A204.1 (cell line): ENCODE measurements around the gene CTBP2.

ENCODE experiments used
- FAIRE-seq: peaks from 2 replicates; lab custom pipeline; 2012; peaks lifted over from hg19 to GRCh38; lab: Jason Lieb, UNC

CTBP2 gene

DNA sequence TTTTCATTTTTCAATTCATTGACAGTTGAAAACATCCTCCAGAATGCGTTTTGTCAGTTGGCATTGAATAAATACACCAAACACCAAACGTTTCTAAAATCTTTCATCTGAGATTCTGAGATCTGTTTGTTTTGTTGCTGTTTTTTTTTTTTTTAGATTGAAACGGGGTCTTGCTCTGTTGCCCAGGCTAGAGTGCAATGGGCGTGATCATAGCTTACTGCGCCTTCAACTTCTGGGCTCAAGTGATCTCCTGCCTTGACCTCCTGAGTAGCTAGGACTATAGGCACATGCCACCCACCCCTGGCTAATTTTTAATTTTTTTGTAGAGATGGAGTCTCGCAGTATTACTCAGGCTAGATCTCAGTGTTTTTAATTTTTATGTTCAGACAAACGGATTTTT lies 187.7 kb downstream of the CTBP2 start:
- no peak for FAIRE-seq

DNA sequence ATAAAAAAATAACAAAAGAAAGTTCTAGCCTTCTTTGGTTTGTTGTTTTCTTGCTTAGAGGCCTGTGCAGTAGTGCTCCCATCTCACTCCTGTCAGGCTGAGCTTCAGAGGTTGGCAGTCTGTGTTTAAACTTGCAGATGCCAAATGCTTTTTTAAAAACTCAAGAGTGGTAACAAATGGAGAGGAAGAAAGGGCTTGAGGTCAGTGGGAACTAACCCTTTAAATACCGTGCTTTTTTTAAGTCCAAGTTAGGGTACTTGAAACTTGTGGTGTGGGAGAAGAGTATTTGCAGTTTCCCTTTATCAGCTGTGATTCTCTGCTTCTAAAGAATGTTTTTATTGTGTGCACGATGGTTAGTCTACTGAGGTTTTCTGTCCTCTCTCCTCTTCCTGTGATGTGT lies 189.1 kb downstream of the CTBP2 start:
- FAIRE-seq: no peak

DNA sequence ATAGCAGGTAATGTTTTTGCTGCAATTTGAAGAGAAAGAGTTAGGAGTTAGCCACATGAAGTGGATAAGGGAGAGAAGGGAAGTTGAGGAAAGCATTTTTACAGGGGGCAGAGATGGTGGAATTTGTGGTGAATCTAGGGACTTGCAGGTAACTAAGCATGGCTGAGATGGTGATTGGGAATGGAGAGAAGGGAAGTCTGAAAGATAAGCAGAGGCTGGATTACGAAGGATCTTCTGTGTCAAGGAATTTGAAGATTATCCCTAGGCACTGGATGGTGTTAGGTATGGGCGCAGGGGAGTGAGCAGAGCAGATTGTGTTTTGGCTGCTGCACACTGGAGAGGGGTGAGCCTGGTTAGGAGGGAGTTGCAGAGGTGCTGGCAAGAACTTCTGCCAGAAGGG lies 193.1 kb downstream of the CTBP2 start:
- FAIRE-seq: no peak

DNA sequence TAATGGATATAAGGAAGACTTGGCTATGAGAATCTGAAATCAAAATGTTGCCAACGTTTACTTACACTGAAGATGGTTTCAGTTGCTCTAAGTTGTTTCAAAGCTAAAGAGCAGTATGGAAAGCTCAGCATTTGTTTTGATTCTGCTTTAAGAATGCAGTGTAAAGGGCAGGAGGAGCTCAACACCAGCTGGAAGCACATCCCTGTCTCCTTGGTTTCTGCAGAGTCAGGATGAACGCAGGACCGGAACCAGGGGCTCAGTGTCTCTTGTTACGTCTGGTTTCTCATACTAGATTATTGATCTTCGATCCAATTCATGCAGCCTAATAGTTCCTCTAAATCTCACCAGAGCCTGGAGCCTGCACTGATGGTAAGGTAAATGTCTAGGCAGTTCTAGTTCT lies 194.4 kb downstream of the CTBP2 start:
- FAIRE-seq: no peak

DNA sequence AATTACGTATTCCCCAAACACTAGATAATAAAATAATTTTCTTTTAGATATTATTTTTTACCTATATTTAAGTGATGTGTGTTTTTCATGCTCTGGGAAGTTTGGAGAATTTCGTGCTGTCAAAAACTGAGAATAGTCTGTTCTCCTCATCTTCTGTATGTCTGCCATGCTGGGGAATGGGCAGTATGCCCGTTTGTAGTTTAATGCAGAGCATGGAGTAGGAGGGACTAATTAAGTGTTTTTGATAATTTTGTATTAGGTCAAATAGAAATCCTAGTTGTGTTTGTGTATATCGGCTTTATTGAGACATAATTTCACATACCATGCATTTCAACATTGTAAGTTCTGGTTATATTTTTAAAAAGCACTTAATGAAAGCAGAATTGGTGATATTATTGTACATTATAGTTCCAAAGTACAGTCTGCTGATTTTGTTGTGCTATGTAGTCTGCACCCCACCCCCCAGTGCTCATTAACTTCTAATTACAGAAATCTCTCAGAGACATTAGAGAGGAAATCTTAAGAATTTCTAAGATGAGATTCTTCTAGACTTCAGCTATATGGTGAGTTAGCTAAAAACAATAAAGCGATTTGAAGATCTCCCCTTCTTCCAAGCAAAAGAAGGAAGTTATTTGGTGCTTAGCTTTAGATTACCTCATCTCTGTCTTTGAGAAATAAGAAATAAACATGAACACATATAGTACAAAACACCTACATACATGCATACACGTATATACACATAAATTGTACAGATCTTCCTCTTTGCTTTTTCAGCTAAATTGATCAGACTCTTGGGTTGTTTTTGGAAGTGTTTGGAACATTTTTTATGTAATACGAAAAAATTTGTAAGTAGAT lies 196.3 kb downstream of the CTBP2 start:
- FAIRE-seq: peak; percentile 62

DNA sequence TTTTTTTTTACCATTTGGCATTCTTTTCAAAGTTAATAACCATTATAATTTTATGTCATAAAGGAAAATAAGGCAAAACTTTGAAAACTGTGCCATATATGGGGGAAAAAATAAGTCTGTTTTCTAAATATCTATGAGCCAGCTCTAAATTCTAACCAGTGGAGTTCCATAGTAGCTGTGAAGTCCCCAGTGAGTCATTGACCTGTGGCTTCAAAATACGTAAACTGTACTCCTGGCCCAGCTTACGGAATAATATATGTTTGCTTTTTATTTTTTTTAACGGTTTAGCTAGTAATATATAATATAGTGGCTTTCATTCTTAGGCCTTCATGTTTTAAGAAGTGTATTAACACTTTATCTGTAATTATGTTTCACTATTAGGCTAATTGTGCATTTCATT lies 197.9 kb downstream of the CTBP2 start:
- FAIRE-seq: no peak

DNA sequence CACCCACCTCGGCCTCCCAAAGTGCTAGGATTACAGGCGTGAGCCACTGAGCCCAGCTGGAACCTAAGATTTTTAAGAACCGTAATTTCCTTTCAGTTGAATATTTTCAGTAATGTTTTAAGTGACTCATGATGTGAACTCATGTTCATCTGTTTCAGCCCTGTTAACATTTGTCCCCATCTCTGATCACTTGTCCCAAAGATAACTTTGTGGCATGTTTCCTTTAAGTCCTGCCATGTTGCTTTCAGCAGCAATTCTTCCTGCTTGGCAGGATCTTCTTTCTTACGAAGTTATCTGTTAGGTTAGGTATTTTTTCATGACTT lies 199.2 kb downstream of the CTBP2 start:
- FAIRE-seq: no peak

DNA sequence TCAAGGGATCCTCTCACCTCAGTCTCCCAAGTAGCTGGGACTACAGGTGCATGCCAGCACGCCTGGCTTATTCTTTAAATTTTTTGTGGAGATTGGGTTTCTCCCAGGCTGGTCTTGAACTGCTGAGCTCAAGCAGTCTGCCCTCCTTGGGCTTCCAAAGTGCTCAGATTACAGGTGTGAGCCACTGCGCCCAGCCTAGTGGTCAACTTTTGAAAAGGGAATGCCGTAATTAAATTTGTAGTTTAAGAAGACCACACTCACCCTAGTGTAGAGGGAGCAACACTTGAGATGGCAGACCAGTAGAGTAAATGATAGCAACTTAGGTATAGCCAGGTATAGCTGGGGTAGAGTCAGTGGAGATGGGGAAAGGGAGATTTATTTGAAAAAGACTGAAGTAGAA lies 200.8 kb downstream of the CTBP2 start:
- no peak for FAIRE-seq

DNA sequence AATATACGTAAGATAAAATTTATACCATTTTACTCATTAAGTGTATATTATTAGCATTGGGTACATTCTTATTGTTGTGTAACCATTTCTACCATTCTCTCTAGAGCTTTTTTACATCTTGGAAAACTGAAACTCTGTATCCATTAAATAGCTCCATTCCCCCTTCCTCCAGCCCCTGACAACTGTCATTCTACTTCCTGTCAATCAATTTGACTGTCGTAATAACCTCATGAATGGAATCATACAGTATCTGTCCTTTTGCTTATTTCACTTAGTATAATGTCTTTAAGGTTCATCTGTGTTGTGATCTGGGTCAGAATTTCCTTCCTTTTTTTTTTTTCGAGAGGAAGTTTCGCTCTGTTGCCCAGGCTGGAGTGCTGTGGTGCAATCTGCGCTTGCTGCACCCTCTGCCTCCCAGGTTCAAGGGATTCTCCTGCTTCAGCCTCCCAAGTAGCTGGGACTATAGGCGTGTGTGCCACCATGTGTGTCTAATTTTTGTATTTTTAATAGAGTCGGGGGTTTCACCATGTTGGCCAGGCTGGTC lies 202.9 kb downstream of the CTBP2 start:
- FAIRE-seq: no peak

DNA sequence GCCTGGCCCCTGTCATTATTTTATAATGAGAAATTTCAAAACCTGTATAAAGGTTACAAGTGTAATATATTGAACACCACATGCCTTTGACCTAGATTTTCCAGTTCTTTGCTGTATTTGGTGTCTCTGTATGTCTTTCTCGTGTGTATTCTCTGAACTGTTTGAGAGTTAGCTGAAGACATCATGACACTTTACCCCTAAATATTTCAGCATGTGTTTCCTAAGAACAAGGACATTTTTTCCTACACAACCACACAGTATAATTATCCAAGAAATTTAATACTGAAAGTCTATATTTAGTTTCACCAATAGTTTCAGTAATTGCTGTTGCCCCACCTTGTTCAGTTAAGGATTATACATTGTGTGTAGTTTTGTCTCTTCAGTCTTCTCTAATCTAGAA lies 203.6 kb downstream of the CTBP2 start:
- FAIRE-seq: no peak

DNA sequence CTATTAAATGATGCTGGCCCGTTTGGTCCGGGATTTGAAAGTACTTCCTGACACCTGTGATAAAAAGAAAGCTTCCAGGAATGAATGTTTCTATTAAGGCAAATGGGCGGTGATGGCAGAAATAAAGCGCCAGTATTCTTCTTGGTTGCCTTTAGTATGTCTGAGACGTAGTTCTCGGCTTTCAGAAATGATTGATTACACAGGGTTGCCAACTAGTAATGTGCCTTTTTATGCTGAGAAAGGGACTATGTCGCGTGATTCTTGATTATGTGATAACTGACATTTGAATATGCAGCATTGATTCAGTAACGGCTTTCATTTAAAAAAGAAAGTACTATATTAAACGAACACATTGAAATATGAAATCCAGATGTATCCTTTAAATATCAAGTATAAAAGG lies 204.5 kb downstream of the CTBP2 start:
- FAIRE-seq: no peak

DNA sequence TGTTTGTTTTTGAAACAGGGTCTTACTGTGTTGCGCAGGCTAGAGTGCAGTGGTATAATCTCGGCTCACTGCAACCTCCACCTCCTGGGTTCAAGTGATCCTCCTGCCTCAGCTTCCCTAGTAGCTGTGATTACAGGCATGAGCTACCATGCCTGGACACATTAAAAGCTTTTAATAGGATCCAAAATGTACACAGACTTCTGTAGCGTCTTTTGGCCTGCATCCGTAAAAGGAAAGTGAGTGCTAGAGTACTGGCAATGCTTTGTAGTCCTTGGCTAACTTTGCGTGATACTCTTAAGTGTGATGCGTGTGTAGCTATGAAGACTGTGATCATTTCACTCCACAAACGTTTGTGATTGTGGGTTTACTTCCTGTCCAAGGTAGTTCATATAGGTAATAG lies 205.1 kb downstream of the CTBP2 start:
- FAIRE-seq: no peak

DNA sequence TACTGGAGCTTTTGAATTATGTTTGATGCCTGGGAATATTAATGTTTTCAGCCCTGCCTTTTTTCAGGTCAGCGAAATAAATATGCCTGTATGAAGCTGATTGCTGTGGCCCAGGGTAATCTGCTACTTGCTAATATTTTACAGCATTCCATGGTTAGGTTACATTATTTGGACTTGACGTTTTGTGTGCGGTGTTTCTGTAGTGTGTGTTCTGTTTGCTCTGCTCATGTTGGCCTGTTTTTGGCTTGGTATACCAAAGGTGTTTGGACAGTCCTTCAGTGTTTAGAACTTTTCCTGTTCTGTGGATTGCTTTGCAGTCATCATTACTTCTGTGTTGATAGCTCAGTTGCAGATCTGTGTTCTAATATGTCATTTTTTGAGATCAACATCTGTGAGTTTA lies 206.9 kb downstream of the CTBP2 start:
- no peak for FAIRE-seq

DNA sequence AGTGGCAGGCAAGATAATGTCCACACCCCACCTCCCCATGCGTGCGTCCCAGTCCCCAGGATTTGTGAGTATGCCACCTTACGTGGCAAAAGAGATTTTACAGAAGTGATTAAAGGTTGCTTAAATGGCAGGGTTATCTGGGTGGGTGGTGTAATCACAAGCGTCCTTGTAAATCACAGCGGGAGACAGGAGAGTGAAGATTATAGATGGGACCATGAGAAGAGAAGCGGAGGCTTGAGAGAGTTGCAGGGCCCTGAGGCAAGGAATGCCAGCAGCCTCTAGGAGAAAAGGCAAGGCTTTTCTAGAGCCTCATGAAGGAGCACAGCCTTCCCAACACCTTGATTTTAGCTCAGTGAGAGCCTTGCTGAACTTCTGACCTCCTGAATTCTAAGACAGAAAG lies 208.2 kb downstream of the CTBP2 start:
- no peak for FAIRE-seq

DNA sequence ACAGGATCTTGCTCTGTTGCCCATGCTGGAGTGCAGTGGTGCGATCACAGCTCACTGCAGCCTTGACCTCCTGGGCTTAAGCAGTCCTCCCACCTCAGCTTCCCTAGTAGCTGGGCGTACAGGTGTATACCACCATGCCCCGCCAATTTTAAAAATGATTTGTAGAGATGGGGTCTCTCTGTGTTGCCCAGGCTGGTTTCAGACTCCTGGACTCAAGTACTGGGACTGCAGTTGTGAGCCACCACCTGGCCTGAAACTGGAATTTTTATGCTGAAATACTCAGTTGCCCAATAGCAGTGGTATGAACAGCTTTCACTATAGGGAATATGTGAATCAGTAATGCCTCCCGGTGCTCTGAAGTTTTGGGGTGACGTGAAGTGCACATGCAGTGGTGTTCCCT lies 210.8 kb downstream of the CTBP2 start:
- FAIRE-seq: no peak

DNA sequence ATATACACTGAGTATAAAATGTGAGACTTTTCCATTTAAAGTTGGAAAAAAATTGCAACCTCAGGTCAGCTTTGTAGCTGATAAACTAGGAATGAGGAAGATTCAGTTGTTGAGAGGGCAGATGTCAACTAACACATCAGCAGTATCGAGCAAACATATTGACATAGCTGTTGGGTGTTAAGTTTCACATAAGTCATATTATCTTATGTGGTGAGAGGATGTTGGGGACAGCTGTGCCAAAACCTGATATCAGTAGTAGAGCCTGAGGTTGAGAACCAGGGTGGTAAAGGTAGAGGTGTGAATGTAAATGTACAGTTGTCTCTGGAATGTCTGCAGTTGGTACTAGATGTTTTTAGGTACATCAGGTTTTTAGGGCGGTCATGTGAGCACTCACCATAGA lies 213.4 kb downstream of the CTBP2 start:
- no peak for FAIRE-seq

DNA sequence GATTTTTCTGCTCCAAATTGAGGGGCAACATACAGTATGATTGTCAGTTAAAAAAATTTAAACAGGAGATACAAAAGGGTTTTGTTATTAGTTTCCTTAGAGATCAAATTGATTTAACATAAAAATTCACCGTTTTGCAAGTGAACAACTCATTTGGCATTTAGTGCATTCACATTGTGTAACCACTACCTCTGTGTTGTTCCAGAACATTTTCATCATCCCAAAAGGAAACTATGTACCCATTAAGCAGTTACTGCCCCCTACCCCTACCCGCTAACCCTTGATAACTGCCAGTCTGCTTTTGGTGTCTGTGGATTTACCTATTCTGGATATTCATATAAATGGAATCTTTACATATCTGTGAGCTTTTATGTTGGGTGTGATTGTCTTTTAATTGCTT lies 215.4 kb downstream of the CTBP2 start:
- no peak for FAIRE-seq

DNA sequence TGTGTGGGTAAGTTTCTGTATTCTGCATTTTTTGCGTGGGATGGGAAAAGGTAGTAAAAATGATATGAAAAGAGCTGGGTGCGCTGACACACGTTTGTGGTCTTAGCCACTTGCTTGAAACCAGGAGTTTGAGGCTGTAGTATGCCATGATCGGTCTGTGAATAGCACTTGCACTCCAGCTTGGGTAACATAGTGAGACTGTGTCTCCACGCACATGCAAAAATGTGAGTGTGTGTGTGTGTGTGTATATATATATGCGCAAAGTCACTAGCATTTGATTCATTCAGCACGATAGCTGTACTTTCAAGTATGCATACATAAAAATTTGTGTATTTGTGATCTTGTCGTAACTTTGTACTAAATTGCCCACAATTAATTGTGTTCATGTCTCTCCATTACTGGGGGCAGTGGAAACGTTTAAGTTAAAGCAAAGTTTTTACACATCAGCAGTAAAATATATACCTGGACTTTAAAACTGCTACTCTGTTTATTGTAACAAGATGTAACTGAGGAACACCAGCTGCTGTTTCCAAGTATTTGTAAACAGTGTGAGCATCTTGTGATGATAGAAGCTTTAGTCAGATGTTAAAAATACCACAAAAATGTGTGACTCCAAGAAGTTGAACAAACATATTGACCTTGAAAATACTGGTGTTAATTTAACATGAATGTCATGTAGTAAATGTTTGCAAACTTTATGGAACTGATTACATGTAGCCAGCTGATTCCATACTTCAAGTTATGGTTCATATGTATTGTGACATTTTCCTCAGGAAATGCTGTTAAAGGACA lies 216.9 kb downstream of the CTBP2 start:
- no peak for FAIRE-seq

DNA sequence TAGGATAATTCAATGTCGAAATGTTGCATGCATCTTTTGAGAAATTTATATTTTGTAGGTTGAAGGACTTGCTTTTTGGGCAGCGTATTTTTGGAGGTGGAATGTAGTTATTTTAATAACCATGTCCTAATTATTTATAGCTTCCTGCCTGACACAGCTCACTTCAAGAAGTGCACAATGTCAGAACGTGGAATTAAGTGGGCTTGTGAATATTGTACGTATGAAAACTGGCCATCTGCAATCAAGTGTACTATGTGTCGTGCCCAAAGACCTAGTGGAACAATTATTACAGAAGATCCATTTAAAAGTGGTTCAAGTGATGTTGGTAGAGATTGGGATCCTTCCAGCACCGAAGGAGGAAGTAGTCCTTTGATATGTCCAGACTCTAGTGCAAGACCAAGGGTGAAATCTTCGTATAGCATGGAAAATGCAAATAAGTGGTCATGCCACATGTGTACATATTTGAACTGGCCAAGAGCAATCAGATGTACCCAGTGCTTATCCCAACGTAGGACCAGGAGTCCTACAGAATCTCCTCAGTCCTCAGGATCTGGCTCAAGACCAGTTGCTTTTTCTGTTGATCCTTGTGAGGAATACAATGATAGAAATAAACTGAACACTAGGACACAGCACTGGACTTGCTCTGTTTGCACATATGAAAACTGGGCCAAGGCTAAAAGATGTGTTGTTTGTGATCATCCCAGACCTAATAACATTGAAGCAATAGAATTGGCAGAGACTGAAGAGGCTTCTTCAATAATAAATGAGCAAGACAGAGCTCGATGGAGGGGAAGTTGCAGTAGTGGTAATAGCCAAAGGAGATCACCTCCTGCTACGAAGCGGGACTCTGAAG lies 217.8 kb downstream of the CTBP2 start:
- FAIRE-seq: no peak

DNA sequence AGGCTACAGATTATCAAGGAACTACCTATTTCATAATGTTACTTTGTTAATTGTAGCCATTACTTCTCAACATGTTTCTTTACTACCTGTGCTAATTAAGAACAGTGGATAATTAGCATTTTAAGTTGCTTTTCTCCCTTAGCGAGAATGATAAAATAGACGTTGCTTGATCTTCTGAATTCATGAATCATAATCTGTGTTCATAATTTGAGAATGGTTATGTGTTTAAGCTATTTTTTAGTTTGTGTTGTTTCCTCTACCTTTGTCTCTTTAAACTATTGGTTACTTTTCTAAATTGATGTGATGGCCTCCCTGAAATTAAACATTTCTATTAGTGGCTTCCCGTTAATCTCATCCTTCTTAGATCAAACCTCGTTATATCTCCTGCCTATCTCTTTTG lies 218.5 kb downstream of the CTBP2 start, which contains the start of gene ZRANB1:
Gene ZRANB1, plus strand, starts transcription at position 301 of the 400 bp plus-strand sequence. CDS start 371 bp downstream, outside the sequence.
- no peak for FAIRE-seq

DNA sequence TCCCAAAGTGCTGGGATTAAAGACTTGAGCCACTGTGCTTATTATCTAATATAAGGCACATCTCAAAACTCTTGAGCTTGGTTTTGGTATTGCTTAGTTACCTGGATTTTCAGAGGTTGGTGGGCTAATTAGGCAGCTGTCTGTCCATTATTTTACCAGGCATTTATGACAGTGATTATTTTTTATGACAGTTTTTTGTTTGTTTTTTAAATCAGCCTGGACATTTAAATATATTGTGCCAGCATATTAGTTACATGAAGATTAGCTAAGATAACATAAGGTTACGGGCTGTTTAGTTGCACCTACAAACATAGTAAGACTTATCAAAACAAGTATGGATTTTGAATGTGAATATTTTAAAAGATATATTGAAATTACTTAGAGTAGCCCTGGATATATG lies 221.1 kb downstream of the CTBP2 start:
- no peak for FAIRE-seq

DNA sequence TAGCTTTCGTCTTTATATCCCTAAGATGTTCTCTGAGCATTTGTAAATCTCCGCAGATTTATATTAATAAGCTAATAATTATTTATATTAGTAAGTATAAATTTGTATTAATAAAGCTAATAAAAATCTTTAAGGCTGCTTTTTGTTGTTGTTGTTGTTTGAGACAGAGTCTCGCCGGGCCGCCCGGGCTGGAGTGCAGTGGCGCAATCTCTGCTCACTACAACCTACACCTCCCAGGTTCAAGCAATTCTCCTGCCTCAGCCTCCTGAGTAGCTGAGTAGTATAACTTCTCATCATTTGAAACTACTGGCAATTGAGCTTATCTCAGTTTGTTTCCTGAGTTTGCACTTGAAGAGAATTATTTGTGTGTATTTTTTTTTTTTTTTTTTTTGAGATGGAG lies 223.6 kb downstream of the CTBP2 start:
- no peak for FAIRE-seq

DNA sequence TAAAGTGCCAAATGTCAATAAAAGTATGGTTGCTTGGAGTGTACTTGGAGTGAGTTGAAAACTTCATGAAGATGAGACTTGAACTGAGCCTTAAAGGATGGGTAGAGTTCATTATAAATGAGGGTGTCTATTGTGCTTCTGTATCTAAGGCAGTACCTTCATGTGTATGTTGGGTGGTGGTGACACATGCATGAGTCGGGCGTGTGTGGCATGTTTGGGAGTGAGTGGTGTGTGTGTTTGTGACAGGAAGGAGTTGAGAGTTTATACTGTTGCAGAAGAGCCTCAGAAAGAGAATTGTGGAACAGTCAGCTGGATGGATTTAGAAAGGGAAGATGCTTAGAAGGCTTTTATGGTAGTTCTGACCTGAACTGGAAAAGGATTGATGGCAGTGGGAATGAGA lies 224.4 kb downstream of the CTBP2 start:
- no peak for FAIRE-seq
